GM18508 (cell line): ENCODE measurements around the gene TMEM174.

ENCODE experiments used
- ATAC-seq: cut with Tn5 transposase; IDR thresholded peaks from one replicate; pipeline ENCODE4 v1.9.1; 2021; ENCODE audit warnings: moderate number of reproducible peaks; ENCODE audit not compliant: insufficient read depth, unreplicated experiment

Gene TMEM174

DNA sequence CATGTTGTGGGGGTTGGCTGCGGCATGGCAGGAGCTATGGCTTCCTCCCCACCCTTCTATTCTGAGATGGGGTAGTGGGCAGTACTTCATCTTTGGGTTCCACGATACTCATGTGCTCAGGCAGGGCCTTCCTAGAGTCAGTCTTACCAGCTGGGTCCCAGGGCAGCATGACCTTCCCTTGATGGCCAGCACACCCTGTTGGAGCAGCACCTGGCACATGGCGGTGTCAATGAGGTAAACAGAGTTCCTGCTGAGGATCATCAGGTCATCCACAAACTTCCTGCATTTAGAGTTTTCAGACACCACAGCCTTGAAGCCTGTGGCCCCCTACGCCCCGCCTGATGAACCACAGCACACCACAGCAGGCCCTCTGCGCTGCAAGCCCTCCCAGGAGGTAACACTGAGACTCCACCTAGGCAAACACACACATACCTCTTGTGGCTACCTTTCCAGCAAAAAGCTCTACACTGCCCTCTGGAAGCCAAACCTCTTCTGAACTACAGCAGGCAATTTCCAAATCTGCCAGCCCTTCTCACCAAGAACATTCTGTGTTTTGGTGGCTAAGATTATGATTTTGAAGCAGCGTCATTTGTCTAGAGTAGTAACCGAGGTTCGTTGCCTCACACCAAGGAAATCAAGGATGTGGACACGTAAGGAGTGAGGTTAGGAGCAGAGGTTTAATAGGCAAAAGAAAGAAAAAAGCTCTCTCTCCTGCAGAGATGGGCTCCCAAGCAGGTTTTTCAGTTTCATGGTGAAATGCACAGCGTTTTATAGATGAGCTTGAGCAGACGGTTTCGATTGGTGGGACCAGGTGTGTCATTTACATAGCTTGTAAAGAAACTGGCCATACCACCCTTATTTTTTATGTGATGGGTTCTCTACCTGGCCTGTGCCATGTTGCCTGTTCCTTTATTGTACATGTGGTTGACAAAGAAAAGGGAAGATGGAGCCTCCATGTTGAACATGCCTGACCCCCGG, 20.3 kb upstream of the TMEM174 start:
- ATAC-seq: no peak

DNA sequence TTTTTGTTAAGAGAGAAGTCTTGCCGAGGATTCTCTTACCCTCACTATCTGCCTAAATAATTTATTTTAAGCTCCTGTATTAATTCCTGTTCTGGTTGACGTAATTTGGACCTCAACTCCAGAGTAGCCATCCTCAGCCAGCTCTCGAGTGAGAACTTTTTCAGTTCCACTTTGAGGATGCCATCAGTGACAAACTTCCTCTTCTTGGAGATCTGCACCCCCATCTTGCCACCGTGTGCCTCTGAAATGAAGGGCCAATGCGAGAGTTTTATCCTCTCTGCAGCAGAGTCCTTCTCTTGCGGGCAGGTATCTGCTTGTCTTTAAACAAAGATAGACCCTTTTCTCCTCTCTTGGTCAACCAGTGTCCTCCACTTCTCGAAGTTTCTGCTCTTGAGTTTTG, 19.5 kb upstream of the TMEM174 start:
- no peak for ATAC-seq

DNA sequence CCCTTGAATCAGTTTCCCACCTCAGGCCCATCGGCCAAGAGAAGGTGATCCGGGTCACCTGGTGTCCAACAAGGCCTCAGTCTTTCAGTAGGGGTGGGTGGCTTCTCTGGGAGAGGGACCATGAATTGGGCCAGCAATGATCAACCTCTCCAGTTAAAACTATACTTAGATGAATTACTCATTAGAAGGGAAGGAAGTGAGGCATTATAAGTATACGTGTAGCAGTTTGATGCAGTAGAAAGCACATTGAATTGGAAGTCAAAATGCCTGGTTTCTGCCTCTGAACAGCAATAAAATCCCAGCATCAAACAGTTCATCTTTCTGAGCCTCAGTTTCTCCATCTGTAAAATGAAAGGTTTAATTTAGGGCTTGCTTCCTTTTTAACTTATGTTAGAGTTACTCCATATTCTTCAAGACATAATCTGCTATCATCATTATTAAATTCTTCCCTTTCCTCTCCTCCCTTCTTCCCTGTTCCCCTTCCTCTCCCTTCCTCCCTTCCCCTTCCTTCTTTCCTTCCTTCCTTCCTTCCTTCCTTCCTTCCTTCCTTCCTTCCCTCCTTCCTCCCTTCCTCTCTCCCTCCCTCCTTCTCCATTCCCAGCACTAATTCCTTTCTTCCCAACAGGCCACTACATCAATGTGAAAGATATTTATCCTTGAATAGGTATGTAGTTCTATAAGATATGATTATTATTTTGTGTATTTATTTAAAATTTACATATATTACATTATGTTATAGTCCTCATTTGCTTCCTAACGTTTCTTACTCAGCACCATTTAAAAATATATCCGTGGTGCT, 18.6 kb upstream of the TMEM174 start:
- ATAC-seq: no peak

DNA sequence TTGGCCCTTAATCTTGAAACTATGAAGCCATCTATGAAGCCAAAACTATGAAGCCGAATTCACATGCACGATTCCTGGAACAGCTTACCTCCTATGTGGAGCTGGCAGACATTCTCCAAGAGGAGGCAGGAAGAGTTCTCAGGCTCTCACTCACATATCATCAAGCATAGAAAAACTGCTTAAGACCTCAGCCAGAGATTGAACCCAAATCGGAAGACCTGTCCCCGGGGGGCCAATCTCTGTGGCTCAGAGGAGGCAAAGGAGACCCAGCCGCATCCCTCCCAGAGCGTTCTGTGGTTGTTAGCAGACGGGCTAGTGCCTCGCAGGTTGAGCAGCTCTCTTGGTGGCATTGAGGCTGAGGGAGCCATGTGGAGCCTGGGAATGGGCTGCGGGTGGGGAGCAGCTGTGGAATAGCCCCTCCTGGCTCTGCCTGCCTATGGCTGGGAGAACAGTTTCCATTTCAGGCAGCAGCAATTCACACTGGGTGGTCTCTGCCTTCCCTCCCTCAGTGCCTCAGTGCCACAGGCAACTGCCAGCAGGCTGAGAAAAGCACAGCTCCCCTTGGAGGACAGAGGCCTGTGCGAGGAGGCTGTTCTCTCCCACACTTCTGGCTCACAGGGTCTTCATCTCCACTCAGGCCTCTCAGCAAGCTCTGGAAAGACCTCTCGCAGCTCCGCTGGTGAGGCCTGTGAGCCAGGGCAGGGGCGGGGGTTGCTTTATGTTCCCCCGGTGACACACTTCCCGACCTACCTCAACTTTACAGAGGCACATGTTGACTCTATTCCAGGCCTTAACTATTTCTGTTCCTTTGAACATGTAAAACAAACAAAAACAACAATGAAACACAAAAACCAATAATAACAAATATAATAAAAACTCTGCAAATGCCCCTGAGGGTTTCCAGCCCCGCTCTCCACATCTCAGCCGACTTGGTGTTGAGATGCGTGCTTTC, 17.4 kb upstream of the TMEM174 start:
- no peak for ATAC-seq

DNA sequence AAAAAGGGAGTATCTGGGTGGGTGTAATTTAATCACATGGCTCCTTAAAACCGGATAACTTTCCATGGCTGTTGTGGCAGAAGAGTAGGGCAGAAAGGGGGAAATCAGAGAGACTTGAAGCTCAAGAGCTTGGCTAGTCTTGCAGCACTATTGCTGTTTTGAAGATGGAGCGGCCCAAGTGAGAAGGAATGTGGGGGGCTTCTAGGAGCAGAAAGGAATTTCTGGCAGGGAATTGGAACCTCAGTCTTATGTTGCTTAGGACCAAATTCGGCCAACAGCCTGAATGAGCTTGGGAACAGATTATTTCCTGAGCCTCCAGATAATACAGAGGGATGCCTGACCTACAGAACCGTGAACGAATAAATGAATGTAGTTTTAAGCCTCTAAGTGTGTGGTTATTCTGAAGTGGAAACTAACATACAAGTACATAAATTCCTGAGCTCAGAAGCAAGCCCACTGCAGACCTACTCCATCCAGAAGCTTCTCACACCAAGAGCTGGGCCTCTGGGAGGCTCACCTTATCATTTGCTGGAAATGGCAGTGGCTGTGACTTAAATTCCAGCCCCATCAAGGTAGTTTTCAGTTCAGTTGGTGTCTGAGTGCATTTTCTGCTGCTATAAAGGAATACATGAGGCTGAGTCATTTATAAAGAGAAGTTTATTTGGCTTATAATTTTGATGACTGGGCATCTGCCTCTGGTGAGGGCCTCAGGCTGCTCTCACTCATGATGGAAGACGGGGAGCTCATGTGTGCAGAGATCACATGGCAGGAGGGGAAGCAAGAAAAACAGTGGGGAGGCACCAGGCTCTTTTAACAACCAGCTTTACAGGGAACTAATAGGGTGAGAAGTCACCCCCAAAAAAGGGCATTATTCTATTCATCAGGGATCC, 15.3 kb upstream of the TMEM174 start:
- no peak for ATAC-seq

DNA sequence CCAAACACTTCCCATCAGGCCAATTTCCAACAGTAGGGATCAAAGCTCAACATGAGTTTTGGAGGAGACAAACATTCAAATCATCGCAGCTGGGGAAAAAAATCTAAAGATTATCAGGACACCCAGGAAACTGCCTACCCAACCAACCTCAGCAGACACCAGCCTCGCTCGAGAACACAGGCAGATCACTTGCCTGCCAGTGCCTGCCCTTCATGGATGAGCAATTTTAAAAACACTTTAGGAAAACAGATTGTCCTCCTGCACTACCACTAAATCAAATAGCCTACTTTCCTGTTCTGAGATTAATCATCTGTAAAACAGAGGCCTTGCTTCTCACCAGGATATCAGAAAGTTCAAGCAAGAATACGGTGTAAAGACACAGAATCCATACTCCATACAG, 14.7 kb upstream of the TMEM174 start:
- no peak for ATAC-seq

DNA sequence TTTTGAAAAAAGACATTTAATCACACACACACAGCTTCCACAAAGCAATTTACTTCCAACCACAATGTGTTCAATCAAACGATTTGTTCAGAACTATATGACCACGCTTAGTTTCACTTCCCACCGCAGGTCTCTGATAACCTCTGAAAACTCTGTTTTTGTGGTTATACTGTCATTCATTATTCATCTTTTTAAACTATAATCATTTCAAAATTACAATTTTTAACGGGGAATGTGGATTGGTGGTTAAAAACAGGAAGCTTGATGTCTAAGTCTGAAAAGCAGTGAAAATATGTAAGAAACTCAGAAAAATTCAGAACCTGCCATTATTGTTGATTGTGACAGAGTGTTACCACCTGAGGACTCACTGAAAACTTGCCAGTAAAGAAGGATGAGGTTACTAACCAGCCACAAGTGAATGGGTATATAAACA, 12.7 kb upstream of the TMEM174 start:
- ATAC-seq: peak; percentile 83

DNA sequence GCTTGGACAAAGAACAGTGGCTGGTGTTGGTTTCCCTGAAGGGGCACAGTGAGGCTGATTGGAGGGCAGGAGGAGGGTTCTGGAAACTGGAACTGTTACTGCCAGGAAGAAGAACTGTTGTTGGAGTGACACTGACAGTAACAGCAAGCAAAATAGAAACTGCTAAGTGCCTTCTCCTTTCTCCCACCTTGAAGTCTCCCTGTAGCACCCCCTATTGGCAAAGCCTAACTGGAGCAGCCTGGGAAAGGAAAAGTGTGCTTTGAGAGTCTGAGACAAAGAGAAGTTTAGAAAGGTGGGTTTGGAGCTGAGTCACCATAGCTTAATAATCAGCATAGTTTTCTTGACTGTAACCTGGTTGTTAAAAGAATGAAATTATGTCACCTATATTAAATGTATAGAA, 2.5 kb upstream of the TMEM174 start:
- no peak for ATAC-seq

DNA sequence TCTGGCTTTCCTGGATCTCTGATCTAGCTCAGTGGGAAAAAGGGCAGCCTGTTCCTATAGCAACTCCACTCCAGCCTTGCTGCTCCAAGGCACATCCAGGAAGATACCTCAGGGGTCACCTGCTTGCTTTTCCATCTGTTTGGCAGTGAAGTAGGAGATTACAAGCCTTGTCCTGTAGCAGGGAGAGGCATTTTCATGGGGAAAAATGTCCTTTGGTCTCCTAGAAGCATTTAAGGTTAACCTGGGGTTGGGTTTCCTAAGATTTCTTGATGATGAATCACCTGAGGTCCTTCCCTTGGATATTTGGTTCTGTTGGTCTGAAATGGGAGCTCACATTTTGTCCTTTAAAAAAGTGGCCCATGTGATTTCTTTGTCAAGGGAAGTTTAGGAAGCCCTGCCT, 1.5 kb upstream of the TMEM174 start:
- no peak for ATAC-seq

DNA sequence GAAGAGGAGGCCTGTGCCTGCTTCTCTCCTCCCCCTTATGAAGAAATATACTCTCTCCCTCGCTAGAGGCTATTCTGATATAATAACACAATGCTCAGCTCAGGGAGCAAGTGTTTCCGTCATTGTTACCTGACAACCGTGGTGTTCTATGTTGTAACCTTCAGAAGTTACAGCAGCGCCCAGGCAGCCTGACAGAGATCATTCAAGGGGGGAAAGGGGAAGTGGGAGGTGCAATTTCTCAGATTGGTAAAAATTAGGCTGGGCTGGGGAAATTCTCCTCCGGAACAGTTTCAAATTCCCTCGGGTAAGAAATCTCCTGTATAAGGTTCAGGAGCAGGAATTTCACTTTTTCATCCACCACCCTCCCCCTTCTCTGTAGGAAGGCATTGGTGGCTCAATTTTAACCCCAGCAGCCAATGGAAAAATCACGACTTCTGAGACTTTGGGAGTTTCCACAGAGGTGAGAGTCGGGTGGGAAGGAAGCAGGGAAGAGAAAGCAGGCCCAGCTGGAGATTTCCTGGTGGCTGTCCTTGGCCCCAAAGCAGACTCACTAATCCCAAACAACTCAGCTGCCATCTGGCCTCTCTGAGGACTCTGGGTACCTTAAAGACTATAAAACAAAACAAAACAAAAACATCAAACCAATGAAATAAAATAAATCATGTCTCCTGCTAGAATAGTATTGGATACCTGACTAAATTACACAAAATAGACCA, 1.3 kb downstream of the TMEM174 start:
- no peak for ATAC-seq

DNA sequence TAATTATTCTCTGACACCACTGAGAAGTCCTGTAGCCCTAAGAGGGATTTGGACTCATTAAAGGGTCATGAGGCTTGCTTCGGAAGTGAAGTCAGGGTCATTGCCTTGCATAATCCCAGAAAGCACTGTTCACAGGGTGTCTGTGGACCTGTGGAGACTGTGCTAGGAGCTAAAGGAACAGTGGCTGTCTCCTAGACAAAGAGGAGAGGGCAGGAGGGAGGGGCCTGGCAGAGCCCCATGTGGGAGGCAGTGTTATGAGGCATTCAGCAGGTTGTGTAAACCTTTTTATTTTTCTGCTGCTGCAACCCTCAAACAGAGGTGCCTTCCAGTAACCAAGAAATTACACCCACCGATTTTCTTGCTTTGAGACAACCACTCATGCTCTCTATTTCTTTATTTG, 3.3 kb downstream of the TMEM174 start:
- ATAC-seq: no peak

DNA sequence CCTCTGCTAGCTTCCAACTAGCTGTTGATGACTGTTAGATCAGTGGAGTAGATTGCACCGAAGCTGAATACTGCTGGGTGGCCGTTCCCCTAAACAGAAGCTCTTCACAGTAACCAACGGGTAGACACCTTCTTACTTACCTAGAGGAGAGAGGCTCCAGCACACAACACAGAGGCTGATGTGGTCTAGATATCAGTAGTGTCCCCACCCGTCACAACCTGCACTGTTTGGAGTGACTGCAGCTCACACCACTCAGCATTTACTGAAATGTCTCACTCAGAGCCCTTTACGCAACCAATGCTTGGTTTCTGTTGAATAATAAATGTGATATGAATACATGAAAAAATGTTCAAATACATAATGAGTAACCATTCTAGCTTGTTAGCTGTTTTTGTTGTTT, 5.3 kb downstream of the TMEM174 start:
- ATAC-seq: no peak

DNA sequence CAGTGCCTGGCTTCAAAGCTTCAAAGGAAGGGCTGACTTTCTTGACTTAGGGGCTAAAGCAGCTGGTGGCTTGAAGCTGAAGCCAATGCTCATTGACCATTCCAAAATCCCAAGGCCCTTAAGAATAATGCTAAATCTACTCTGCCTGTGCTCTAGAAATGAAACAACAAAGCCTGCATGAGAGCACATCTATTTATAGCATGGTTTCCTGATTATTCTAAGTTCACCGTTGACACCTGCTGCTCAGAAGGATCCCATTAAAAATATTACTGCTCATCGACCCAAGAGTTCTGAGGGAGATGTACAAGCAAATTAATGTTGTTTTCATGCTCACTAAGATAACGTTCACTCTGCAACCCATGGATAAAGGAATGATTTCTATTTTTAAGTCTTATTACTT, 6.7 kb downstream of the TMEM174 start:
- ATAC-seq: no peak

DNA sequence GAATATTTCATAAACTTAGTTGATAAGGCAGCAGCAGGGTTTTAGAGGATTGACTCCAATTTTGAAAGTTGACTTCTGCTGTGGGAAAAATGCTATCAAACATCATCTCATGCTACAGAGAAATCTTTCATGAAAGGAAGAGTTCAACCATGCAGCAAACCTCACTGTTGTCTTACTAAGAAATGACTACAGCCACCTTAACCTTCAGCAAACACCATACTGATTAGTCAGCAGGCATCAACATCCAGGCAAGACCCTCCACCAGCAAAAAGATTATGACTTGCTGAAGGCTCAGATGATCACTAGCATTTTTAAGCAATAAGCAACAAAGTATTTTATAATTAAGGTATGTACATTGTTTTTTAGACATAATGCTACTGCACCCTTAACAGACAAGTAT, 7.6 kb downstream of the TMEM174 start:
- ATAC-seq: no peak

DNA sequence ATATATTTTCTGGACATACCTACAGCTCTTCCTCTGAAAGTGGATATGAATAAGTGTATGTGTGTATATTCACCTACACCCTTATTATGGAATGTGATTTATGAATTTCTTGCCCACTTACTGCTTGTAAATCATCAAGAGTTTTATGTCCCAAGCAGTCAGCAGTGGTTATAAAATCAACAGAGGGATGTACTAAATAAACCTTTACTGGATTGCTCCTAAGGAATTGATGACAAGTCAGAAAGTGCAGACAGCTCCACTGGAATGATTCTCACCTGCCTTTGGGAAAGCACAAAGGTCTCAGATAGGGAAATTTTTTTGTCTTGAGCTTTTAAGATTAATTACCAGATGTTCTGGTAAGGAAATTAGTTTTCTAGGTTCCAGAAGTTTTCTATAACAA, 9.3 kb downstream of the TMEM174 start:
- no peak for ATAC-seq

DNA sequence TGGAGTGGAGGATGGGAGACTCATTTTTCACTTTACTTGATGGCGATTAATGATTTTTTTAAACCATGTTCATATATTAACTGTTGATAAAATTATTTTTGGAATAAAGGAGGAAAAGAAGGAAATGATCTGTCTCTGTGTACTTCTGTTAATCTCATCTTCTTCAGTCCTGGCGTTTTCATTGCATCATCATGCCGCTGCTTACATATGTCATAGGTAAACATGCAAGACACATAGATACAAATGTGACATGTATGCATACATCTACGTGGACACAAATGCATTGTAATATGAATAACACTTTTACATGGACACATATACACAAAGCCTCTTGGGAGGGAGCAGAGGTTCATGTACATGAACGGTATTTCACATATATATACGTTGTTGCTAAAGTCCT, 10.0 kb downstream of the TMEM174 start:
- no peak for ATAC-seq

DNA sequence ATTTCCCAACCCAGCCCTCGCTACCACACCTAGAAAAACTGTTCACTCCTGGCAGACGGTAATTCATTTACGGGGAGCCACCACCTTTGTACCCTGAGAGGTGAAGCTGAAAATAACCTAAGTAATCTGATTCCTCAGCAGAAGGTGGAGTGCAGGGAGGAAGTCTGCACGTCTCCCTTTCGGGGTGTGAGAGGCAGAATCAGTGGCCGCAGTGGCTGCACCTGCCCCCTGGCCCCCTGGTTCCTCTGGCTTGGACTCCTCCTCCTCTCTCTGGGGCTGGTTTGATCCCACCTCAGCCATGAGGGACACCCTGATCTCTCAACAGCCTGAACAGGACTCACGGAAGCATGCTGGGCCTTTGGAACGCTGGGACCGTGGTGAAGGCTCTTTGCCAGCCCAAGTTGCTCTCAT, 10.5 kb downstream of the TMEM174 start:
- ATAC-seq: no peak

DNA sequence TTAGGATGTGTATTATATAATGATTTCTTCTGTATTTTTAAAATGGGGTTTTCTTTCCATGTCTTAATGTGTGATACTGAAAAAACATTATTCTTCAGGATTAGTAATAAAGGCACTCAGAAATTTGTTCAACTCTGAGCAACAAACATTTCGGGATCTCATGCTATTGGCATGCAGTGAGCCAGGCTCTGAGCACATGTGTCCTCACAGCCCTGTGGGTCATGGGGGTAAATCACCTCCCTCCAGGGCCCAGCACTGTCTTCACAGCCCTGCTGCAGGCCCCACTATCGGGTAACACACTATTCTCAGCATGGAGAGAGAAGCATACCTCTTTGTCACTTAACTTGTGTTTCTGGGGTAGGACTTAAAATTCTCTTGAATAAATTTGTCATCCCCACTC, 14.0 kb downstream of the TMEM174 start:
- no peak for ATAC-seq
